Cortex of kidney (tissue), 1 donor: ENCODE data around the gene NRXN3.

Experiments
- DNase-seq: peaks from one replicate; lab custom pipeline; 2025; lab: John Stamatoyannopoulos, UW

The NRXN3 gene

GRCh38 chr14:79829405-79830166 lies 1659.4 kb downstream of the NRXN3 start:
- DNase-seq = no peak

- DNase-seq = no peak
Observed at GRCh38 chr14:79831195-79831892, 1661.2 kb downstream of the NRXN3 start.

GRCh38 chr14:79833781-79834180 lies 1663.6 kb downstream of the NRXN3 start:
- no peak for DNase-seq

- no peak for DNase-seq
Observed at GRCh38 chr14:79834868-79835267, 1664.7 kb downstream of the NRXN3 start.

DNA sequence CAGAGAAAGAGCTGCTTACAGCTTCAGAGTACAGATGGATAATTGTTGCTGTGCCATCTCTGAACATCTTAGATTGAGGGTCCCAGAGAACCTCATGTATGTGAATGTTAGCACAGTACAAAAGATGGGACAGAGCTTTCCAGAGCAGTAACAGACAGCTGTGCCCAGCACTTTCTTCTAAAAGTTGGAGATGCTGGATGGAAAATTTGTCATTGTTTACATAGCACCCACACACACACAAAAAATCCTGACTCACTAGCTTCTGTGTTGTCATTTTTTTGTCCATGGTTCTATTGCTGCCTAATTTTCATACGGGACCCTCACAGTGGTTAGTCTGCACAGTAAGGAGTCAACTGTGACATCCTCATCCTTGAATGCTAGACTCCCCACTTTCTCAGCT lies 1666.4 kb downstream of the NRXN3 start:
- no peak for DNase-seq

- no peak for DNase-seq
Observed at GRCh38 chr14:79837699-79838098, 1667.5 kb downstream of the NRXN3 start.

- DNase-seq = no peak
Observed at GRCh38 chr14:79840103-79840502, 1669.9 kb downstream of the NRXN3 start.

GRCh38 chr14:79840831-79841230 lies 1670.7 kb downstream of the NRXN3 start:
- DNase-seq = no peak

GRCh38 chr14:79841433-79841832 lies 1671.3 kb downstream of the NRXN3 start:
- no peak for DNase-seq

GRCh38 chr14:79842270-79842669 lies 1672.1 kb downstream of the NRXN3 start:
- DNase-seq = no peak

- no peak for DNase-seq
Observed at GRCh38 chr14:79852950-79853744, 1683.0 kb downstream of the NRXN3 start.

DNA sequence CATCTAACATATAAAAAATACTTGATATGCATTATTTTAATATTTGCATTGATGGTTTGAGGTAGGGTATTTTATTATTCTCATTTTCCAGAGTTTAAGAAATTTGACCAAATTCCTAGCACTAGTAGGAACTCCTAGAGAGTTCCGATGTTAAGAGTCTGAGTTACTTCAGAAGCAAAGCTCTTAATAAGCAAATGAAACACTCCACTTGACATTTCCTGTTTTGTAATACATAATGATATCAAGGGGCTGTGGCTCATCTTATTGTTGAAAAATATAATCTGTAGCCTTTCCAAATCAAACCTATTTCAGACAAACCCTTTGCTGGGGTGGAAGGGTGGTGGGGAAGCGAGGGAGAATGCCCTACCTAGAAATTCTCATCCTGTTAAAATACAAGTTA lies 1685.6 kb downstream of the NRXN3 start:
- DNase-seq = no peak

DNA sequence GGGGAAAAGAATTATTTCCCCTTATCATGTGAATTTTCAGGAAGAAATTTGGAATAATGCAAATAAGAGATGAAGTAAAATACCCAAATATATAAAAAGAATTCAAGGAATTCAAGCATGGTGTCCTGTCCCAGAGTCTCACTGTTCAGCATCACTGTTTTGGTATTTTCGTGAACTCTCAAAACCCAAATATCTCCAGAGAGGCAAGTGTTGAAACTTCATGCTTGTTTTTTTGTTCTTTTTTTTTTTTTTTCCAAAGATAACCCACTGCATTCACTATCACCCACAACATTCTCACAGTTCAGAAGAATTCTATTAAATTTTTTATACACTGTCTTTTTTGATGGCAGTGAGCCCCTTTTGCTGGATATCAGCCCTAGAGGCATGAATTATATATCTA lies 1686.2 kb downstream of the NRXN3 start:
- no peak for DNase-seq

DNA sequence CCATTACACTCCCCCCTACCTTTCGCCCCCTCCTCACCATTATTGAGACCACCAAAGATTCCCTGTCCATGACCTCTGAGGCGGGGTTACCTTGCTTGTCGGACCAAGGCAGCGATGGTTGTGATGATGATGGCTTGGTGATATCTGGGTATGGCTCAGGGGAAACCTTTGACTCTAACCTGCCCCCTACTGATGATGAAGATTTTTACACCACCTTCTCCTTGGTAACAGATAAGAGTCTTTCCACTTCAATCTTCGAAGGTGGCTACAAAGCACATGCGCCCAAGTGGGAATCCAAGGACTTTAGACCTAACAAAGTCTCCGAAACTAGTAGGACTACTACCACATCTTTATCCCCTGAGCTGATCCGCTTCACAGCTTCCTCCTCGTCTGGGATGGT lies 1690.9 kb downstream of the NRXN3 start:
- no peak for DNase-seq

DNA sequence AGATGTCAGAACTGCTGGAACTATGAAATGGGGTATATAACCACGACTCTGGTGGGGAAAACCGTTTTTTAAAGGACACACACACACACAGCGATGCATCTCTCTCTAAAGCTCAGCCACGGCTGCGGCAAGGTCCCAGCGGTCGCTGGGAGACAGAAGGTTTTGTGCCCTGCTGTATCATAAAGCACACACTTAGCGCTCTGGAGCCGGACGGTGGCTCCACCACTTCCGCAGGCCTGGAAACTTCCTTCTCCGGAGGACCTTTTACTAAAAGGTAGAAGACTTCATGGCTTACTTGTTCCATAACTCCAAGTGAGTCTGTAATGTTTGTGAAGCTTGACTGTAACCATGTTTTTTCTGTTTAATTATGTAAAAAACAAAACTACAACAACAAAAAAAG lies 1691.9 kb downstream of the NRXN3 start:
- no peak for DNase-seq

GRCh38 chr14:79871136-79871535 lies 1701.0 kb downstream of the NRXN3 start:
- no peak for DNase-seq

DNA sequence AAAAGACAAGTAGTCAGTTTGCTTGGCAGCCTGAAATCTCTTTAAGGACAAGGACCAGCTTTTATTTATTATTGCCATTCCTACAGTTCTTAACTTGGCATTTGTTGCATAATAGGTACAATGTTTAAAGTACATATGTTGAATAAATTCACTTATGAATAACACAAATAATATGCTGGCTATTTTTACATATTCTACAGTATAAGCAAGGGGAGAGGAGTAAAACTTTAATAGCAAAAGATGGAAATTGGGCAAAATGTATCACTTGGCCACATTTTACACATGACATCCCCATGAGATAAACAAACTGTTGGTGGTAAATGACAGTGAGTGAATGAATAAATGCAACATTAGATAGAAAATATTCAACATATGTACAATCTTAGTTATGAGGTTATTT lies 1708.1 kb downstream of the NRXN3 start:
- no peak for DNase-seq

- DNase-seq = no peak
Observed at GRCh38 chr14:79878785-79879184, 1708.6 kb downstream of the NRXN3 start.

GRCh38 chr14:79881299-79881698 lies 1711.1 kb downstream of the NRXN3 start:
- no peak for DNase-seq

DNA sequence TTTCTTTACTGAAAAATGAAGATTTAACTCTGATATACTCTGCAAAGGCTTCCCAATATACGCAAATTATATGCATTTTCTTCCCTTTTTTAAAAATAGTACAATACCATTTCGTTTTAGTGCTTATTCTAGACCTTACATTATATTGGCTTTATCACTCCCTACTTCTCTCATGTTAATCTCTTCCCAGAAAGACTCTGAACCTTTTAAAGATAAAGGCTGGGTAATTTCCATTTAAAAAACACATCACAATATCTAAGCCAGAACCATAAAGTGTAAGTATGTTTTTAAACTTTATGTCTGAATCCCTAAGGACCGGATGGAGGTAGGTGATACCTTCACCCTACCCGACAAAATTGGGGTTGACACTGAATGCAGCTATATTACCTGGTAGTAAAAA lies 1720.4 kb downstream of the NRXN3 start:
- no peak for DNase-seq

- no peak for DNase-seq
Observed at GRCh38 chr14:79896009-79896408, 1725.8 kb downstream of the NRXN3 start.

GRCh38 chr14:79899610-79900009 lies 1729.4 kb downstream of the NRXN3 start:
- DNase-seq = no peak

DNA sequence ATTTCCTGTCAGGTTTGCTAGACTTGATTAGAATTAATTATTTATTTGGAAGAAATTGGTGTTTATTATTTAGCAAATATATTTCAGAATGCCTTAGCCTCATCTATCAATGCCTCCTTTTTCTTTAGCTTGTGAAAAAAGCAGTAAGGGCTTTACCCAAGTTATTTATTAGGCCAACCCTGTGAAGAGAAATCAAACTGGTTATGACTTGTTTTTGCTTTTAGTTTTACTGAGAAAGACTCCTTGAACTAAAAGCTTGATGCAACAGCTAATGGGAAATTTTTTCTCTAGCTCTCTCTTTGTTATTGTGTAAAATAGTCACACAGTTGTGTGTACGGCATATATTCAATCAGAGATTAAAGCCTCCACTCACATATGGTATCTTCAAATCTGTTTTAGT lies 1734.3 kb downstream of the NRXN3 start:
- no peak for DNase-seq
